ENCODE measurements around the gene SYNPR. TPM values are rescaled to one million over a fixed set of nuclear protein-coding genes. Genes with fewer than 3 reads are reported as not detected.

Gene SYNPR
- total RNA-seq, 1 donor from 2014 or later = 0.27 TPM

- no peaks in the 10 kb centered on the region for H3K79me2 ChIP-seq (ENCODE audit: insufficient read depth, low read length)
- H3K27ac Mint-ChIP-seq (ENCODE audit: unreplicated experiment) = no peak overlapping the region
- no peak for FAIRE-seq
Observed at GRCh38 chr3:63500196-63500595, 222.1 kb downstream of the SYNPR start.

GRCh38 chr3:63508305-63508704, 230.2 kb downstream of the SYNPR start:
- no peaks in the 10 kb centered on the region for H3K79me2 ChIP-seq (ENCODE audit: insufficient read depth, low read length)
- FAIRE-seq = no peak
- no peaks in the 10 kb centered on the region for H4K20me1 ChIP-seq (ENCODE audit: insufficient read depth, low read length)
- no peak overlapping the region for H3K27ac ChIP-seq (ENCODE audit: low read depth, low read length)
- H3K9ac ChIP-seq (ENCODE audit: low read length) = no peak overlapping the region
- no peaks in the 10 kb centered on the region for H3K4me1 ChIP-seq (ENCODE audit: insufficient read depth, low read length)
- TF ChIP-seq EZH2 (IDR thresholded peaks at IDR 0.05; ENCODE audit: insufficient read depth, low read length) (no peak), CTCF (IDR thresholded peaks at IDR 0.05; ENCODE audit: insufficient read depth, low read depth, low read length) (no peak)
- Mint-ChIP-seq H3K27me3 (ENCODE audit: low read depth, unreplicated experiment) (no peaks in the 10 kb centered on the region), H3K4me1 (ENCODE audit: low read depth, unreplicated experiment) (no peaks in the 10 kb centered on the region), H3K9me3 (ENCODE audit: unreplicated experiment) (no peaks in the 10 kb centered on the region), H3K4me3 (ENCODE audit: unreplicated experiment) (no peak overlapping the region), H3K27ac (ENCODE audit: unreplicated experiment) (no peak overlapping the region), H3K36me3 (ENCODE audit: low read depth, unreplicated experiment) (no peaks in the 10 kb centered on the region)
- no peaks in the 10 kb centered on the region for H3K27me3 ChIP-seq (ENCODE audit: insufficient read depth, low read length)
- H3K4me2 ChIP-seq (ENCODE audit: low read length) = no peak overlapping the region
- no peak for DNase-seq (ENCODE audit: low read depth)
- no peak overlapping the region for H2AFZ ChIP-seq (ENCODE audit: low read depth, low read length)
- no peaks in the 10 kb centered on the region for H3K36me3 ChIP-seq (ENCODE audit: insufficient read depth, low read length)
- no peak overlapping the region for H3K4me3 ChIP-seq (ENCODE audit: insufficient read depth, low read depth, low read length)
- no peaks in the 10 kb centered on the region for H3K9me3 ChIP-seq (ENCODE audit: insufficient read depth, low read depth, low read length)

More at GRCh38 chr3:63500196-63500595, 222.1 kb downstream of the SYNPR start:
- Histone ChIP-seq H3K9me3 (ENCODE audit: insufficient read depth, low read depth, low read length) (no peaks in the 10 kb centered on the region), H3K4me3 (ENCODE audit: insufficient read depth, low read depth, low read length) (no peak overlapping the region), H4K20me1 (ENCODE audit: insufficient read depth, low read length) (no peaks in the 10 kb centered on the region), H3K27me3 (ENCODE audit: insufficient read depth, low read length) (no peaks in the 10 kb centered on the region), H3K4me1 (ENCODE audit: insufficient read depth, low read length) (no peaks in the 10 kb centered on the region), H3K27ac (ENCODE audit: low read depth, low read length) (no peak overlapping the region), H3K9ac (ENCODE audit: low read length) (no peak overlapping the region), H2AFZ (ENCODE audit: low read depth, low read length) (no peak overlapping the region), H3K4me2 (ENCODE audit: low read length) (no peak overlapping the region), H3K36me3 (ENCODE audit: insufficient read depth, low read length) (no peaks in the 10 kb centered on the region)
- Mint-ChIP-seq H3K27me3 (ENCODE audit: low read depth, unreplicated experiment) (no peaks in the 10 kb centered on the region), H3K36me3 (ENCODE audit: low read depth, unreplicated experiment) (no peaks in the 10 kb centered on the region), H3K4me3 (ENCODE audit: unreplicated experiment) (no peak overlapping the region), H3K4me1 (ENCODE audit: low read depth, unreplicated experiment) (no peaks in the 10 kb centered on the region), H3K9me3 (ENCODE audit: unreplicated experiment) (no peaks in the 10 kb centered on the region)
- DNase-seq (ENCODE audit: low read depth) = no peak
- TF ChIP-seq CTCF (IDR thresholded peaks at IDR 0.05; ENCODE audit: insufficient read depth, low read depth, low read length) (no peak), EZH2 (IDR thresholded peaks at IDR 0.05; ENCODE audit: insufficient read depth, low read length) (no peak)

GRCh38 chr3:63508771-63509170, 230.7 kb downstream of the SYNPR start:
- Histone ChIP-seq H3K4me2 (ENCODE audit: low read length) (no peak overlapping the region), H3K79me2 (ENCODE audit: insufficient read depth, low read length) (no peaks in the 10 kb centered on the region), H3K9me3 (ENCODE audit: insufficient read depth, low read depth, low read length) (no peaks in the 10 kb centered on the region), H3K27ac (ENCODE audit: low read depth, low read length) (no peak overlapping the region), H3K9ac (ENCODE audit: low read length) (no peak overlapping the region), H2AFZ (ENCODE audit: low read depth, low read length) (no peak overlapping the region), H3K4me1 (ENCODE audit: insufficient read depth, low read length) (no peaks in the 10 kb centered on the region), H3K36me3 (ENCODE audit: insufficient read depth, low read length) (no peaks in the 10 kb centered on the region), H3K27me3 (ENCODE audit: insufficient read depth, low read length) (no peaks in the 10 kb centered on the region), H3K4me3 (ENCODE audit: insufficient read depth, low read depth, low read length) (no peak overlapping the region), H4K20me1 (ENCODE audit: insufficient read depth, low read length) (no peaks in the 10 kb centered on the region)
- no peak for TF ChIP-seq CTCF (IDR thresholded peaks at IDR 0.05; ENCODE audit: insufficient read depth, low read depth, low read length)
- TF ChIP-seq EZH2 (IDR thresholded peaks at IDR 0.05; ENCODE audit: insufficient read depth, low read length) = no peak
- no peak overlapping the region for H3K4me3 Mint-ChIP-seq (ENCODE audit: unreplicated experiment)
- no peaks in the 10 kb centered on the region for H3K36me3 Mint-ChIP-seq (ENCODE audit: low read depth, unreplicated experiment)
- no peaks in the 10 kb centered on the region for H3K9me3 Mint-ChIP-seq (ENCODE audit: unreplicated experiment)
- no peak overlapping the region for H3K27ac Mint-ChIP-seq (ENCODE audit: unreplicated experiment)
- no peaks in the 10 kb centered on the region for H3K27me3 Mint-ChIP-seq (ENCODE audit: low read depth, unreplicated experiment)
- DNase-seq (ENCODE audit: low read depth) (no peak), FAIRE-seq (no peak)
- no peaks in the 10 kb centered on the region for H3K4me1 Mint-ChIP-seq (ENCODE audit: low read depth, unreplicated experiment)
